HG02623 (cell line): ENCODE data around the gene KRT73.

ENCODE experiments used
- ATAC-seq: cut with Tn5 transposase; IDR thresholded peaks from one replicate; pipeline ENCODE4 v1.9.1; 2021; ENCODE audit warnings: moderate library complexity; ENCODE audit not compliant: unreplicated experiment

KRT73 gene

GRCh38 chr12:52573743-52574142, 44.6 kb downstream of the KRT73 start, which contains the start of gene KRT74:
Gene KRT74, minus strand, starts transcription at chr12:52573843. Its CDS starts 66 bp downstream, at chr12:52573777.
- ATAC-seq = no peak

GRCh38 chr12:52573306-52573705, 45.1 kb downstream of the KRT73 start:
- ATAC-seq = no peak

DNA sequence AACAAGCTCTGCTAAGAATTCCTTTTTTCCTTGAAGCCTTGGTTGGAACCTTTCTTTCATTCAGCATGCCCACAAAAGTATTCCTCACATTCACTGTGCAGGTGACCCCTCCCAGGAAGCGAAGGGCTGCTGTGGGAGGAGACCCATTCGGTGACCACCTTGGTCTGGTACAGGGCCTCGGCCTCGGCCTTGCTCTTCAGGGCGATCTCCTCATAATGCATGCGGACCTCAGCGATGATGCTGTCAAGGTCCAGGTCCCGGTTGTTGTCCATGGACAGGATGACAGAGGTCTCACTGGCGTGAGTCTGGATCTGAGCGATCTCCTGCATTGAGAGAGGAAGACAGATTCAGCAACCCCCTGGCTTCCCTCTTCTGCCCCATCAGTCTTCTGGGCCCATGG, 47.8 kb downstream of the KRT73 start:
- ATAC-seq = no peak

- ATAC-seq = no peak
Observed at GRCh38 chr12:52568111-52568510, 50.2 kb downstream of the KRT73 start.

GRCh38 chr12:52566847-52567291, 51.5 kb downstream of the KRT73 start:
- no peak for ATAC-seq

GRCh38 chr12:52564582-52564981, 53.8 kb downstream of the KRT73 start:
- ATAC-seq = no peak

DNA sequence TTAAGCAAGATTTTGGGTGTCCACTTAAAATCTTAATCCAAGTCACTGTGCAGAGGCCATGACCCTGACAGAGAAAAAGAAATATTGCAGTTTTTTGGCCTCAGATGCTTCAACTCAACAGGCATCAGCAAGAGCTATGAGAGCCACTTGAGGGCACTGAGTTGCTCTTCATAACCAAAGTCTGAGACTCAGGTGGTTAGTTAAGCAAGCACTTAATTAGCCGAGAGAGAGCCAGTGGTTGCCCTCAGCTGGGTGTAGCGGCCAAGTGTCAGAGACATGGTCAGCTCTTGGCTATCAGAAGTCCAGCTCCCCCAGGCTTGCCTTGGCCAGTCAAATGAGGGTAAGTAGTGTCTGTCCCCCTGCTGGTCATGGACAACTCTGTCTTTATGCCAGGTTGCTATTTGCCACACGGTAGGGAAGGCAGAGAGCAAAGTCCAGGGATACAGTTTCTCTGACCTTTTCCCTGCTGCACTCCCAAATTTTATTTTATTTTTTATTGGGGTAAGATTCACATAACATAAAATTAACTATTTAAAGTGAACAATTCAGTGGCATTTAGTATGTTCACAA, 56.4 kb downstream of the KRT73 start:
- ATAC-seq = no peak

GRCh38 chr12:52559979-52560378, 58.4 kb downstream of the KRT73 start:
- no peak for ATAC-seq

- ATAC-seq = no peak
Observed at GRCh38 chr12:52558781-52559445, 59.4 kb downstream of the KRT73 start.
